CD14-positive monocyte (primary cell): ENCODE data around the gene CD28. TPM values are rescaled to one million over a fixed set of nuclear protein-coding genes. Genes with fewer than 3 reads are reported as not detected.
A peak's percentile ranks its signal among the peaks of the same experiment; 100 is the strongest.

Source experiments
- DNase-seq, 3 donors: peaks; one replicate each; pipeline ENCODE4 v3.0.0-alpha.2; 2011 to 2022
- H2AFZ ChIP-seq: 2 replicates; pipeline ENCODE4 v1.6.0; 2012; ENCODE audit warnings: mild to moderate bottlenecking, low read depth, low read length, inconsistent platforms; ENCODE audit not compliant: insufficient read depth, poor library complexity, severe bottlenecking
- H3K27ac ChIP-seq, 2 donors: 1 replicate in 1 of 2; 2 replicates in 1 of 2; pipeline ENCODE4 v1.5.1; 2012 to 2013; ENCODE audit warnings: low read length in 2 of 2, control low read depth in 1 of 2, inconsistent platforms in 1 of 2, low read depth in 1 of 2, mild to moderate bottlenecking in 1 of 2
- H3K27me3 ChIP-seq, 2 donors: one replicate each; pipeline versions ENCODE4 v1.6.0 to v1.6.1; 2011 to 2013; ENCODE audit warnings: low read length in 2 of 2; ENCODE audit not compliant: control insufficient read depth in 2 of 2, insufficient read depth in 2 of 2
- H3K36me3 ChIP-seq, 2 donors: replicated peaks in 1 of 2; 1 replicate in 1 of 2; 2 replicates in 1 of 2; pipeline versions ENCODE4 v1.5.1 to v1.6.1; 2012 to 2013; ENCODE audit warnings: low read length in 2 of 2, control low read depth in 1 of 2, inconsistent platforms in 1 of 2, mild to moderate bottlenecking in 1 of 2; ENCODE audit not compliant: insufficient read depth in 2 of 2, control insufficient read depth in 1 of 2
- H3K4me1 ChIP-seq, 2 donors: 1 replicate in 1 of 2; 2 replicates in 1 of 2; pipeline versions ENCODE4 v1.5.1 to v1.6.1; 2012 to 2013; ENCODE audit warnings: low read length in 2 of 2, control low read depth in 1 of 2, inconsistent platforms in 1 of 2, mild to moderate bottlenecking in 1 of 2, moderate library complexity in 1 of 2; ENCODE audit not compliant: insufficient read depth in 2 of 2, control insufficient read depth in 1 of 2
- H3K4me2 ChIP-seq: replicated peaks from 2 replicates; pipeline ENCODE3; 2012; ENCODE audit warnings: low read length, moderate library complexity, mild to moderate bottlenecking; ENCODE audit not compliant: poor library complexity, severe bottlenecking; ENCODE audit errors: extremely low read depth
- H3K4me3 ChIP-seq, 3 experiments: fragments of 200-600 bp in 1 of 3; sonication (generic) in 1 of 3; replicated peaks in 1 of 3; 1 replicate in 2 of 3; 2 replicates in 1 of 3; pipeline ENCODE4 v1.5.1; 2011 to 2013; ENCODE audit warnings: low read length in 3 of 3, mild to moderate bottlenecking in 3 of 3, control low read depth in 2 of 3, low read depth in 2 of 3, inconsistent platforms in 1 of 3, moderate library complexity in 1 of 3
- H3K79me2 ChIP-seq: 2 replicates; pipeline ENCODE4 v1.6.0; 2012; ENCODE audit warnings: mild to moderate bottlenecking, control low read depth, inconsistent platforms, low read length, moderate library complexity; ENCODE audit not compliant: insufficient read depth
- H3K9ac ChIP-seq: 2 replicates; pipeline ENCODE4 v1.6.0; 2017; ENCODE audit warnings: low read length, mild to moderate bottlenecking; ENCODE audit not compliant: insufficient read depth, poor library complexity, severe bottlenecking
- H3K9me3 ChIP-seq, 2 donors: replicated peaks in 1 of 2; 1 replicate in 1 of 2; 2 replicates in 1 of 2; pipeline versions ENCODE4 v1.5.1 to v1.6.1; 2012 to 2013; ENCODE audit warnings: low read length in 2 of 2, control low read depth in 1 of 2; ENCODE audit not compliant: control insufficient read depth in 1 of 2, insufficient read depth in 1 of 2
- H4K20me1 ChIP-seq: 2 replicates; pipeline ENCODE4 v1.6.0; 2012; ENCODE audit warnings: mild to moderate bottlenecking, low read length, control low read depth, moderate library complexity; ENCODE audit not compliant: insufficient read depth
- H3K27ac Mint-ChIP-seq, 7 donors: one replicate each; pipeline ENCODE4 v1.8.0; 2020; ENCODE audit warnings: mild to moderate bottlenecking in 7 of 7, mixed read lengths in 7 of 7, moderate library complexity in 6 of 7, inconsistent platforms in 2 of 7
- H3K27me3 Mint-ChIP-seq, 3 donors: one replicate each; pipeline ENCODE4 v1.8.0; 2021 to 2022; ENCODE audit warnings: low read depth in 3 of 3, mild to moderate bottlenecking in 3 of 3, mixed read lengths in 3 of 3, moderate library complexity in 3 of 3, inconsistent platforms in 1 of 3
- H3K36me3 Mint-ChIP-seq, 2 donors: one replicate each; pipeline ENCODE4 v1.8.0; 2020; ENCODE audit warnings: mixed read lengths in 2 of 2, inconsistent platforms in 1 of 2, mild to moderate bottlenecking in 1 of 2
- H3K4me1 Mint-ChIP-seq: one replicate; pipeline ENCODE4 v1.8.0; 2020; ENCODE audit warnings: mild to moderate bottlenecking, mixed read lengths
- H3K4me3 Mint-ChIP-seq, 2 donors: one replicate each; pipeline ENCODE4 v1.8.0; 2020; ENCODE audit warnings: mild to moderate bottlenecking in 2 of 2, mixed read lengths in 2 of 2, moderate library complexity in 1 of 2
- H3K9me3 Mint-ChIP-seq, 7 donors: one replicate each; pipeline ENCODE4 v1.8.0; 2020 to 2022; ENCODE audit warnings: mixed read lengths in 7 of 7, mild to moderate bottlenecking in 6 of 7, moderate library complexity in 6 of 7, inconsistent platforms in 2 of 7
- WGBS: methylation state at CpG from one replicate; pipeline ENCODE4 v1.1.5; 2013; ENCODE audit warnings: missing lambda C conversion rate; ENCODE audit not compliant: insufficient coverage; 5-methylcytosine and 5-hydroxymethylcytosine counted together
- intact Hi-C, 2 donors: fragments of 100-400 bp; cut with micrococcal nuclease; formaldehyde crosslinking; loops; one replicate each; pipeline versions ENCODE4 v1.15.0 to v1.15.1; 2023
- polyA plus RNA-seq, 3 donors: library from polyadenylated mRNA; depleted of rRNA in 1 of 3; unstranded in 2 of 3; stranded (reverse) in 1 of 3; fragments of 300-500 nt in 2 of 3; fragments of >200 nt in 1 of 3; fragmentation: Illumina TruSeq in 2 of 3; gene quantifications; 1 replicate in 2 of 3; 2 replicates in 1 of 3; pipeline ENCODE4 v1.2.3, GENCODE V29; 2012 to 2021
- TF ChIP-seq, protein P1 (sequence below): fragments of 200-600 bp; IDR thresholded peaks from one replicate; pipeline ENCODE4 v1.8.0; 2022; ENCODE audit warnings: antibody characterized with exemption, mild to moderate bottlenecking

The CD28 gene
- polyA plus RNA-seq, 3 donors: 0.09 to 0.21 TPM; not detected in 1

DNA sequence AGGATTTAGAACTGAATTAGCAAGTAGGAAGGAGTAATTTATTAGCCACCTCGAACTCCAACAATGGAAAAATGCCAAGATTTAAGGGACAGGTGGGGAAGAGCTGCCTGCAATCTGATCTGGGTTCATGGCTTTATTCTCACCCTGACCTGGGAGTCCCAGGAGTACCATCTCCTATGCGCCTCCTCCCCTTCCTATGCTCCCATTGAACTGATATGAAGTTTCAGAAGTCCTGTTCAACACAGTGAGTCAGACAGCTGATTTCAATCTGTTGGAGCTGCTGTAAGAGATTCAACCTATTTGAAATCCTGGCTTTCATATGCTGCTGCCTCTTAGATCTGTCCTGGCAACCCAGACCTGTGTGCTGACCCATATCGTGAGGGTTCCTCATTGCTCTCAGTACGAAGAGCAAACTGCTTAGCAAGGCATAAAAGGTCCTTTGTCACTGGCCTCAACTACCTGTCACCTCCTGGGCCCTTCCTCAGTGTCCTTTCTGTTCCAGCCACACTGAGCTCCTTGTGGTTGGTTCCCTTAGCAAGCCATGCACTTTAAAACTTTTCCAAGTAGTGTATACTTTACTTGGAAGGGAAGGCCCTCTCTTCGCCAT, 15.9 kb upstream of the CD28 start:
- no peak overlapping the region for H3K4me3 Mint-ChIP-seq
- Histone ChIP-seq H3K4me2 (no peak overlapping the region), H3K79me2 (no peaks in the 10 kb centered on the region), H3K9me3 (no peaks in the 10 kb centered on the region), H2AFZ (no peak overlapping the region), H3K4me1 (peaks cover 21% of the 10 kb centered on the region in 2 donors), H3K27ac (no peak overlapping the region), H4K20me1 (no peaks in the 10 kb centered on the region), H3K4me3 (no peak overlapping the region), H3K27me3 (no peaks in the 10 kb centered on the region), H3K36me3 (no peaks in the 10 kb centered on the region), H3K9ac (no peak overlapping the region)
- H3K27ac Mint-ChIP-seq: peak overlapping the region in 2 of 7 donors; percentile 30 to 60
- H3K27me3 Mint-ChIP-seq: peaks cover 0 to 2% (median 0%) of the 10 kb centered on the region in 3 donors
- intact Hi-C loops: loop anchor here in 1 of 2 donors (5.0 kb wide), 1 partner anchor 33 kb away; no protein-coding TSS in a partner anchor
- DNase-seq: no peak
- no peaks in the 10 kb centered on the region for H3K36me3 Mint-ChIP-seq
- 90% methylated on average over 4 of the region's 5 CpGs for WGBS
- H3K9me3 Mint-ChIP-seq: no peaks in the 10 kb centered on the region
- TF ChIP-seq, protein P1, sequence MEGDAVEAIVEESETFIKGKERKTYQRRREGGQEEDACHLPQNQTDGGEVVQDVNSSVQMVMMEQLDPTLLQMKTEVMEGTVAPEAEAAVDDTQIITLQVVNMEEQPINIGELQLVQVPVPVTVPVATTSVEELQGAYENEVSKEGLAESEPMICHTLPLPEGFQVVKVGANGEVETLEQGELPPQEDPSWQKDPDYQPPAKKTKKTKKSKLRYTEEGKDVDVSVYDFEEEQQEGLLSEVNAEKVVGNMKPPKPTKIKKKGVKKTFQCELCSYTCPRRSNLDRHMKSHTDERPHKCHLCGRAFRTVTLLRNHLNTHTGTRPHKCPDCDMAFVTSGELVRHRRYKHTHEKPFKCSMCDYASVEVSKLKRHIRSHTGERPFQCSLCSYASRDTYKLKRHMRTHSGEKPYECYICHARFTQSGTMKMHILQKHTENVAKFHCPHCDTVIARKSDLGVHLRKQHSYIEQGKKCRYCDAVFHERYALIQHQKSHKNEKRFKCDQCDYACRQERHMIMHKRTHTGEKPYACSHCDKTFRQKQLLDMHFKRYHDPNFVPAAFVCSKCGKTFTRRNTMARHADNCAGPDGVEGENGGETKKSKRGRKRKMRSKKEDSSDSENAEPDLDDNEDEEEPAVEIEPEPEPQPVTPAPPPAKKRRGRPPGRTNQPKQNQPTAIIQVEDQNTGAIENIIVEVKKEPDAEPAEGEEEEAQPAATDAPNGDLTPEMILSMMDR: no peak
- H3K4me1 Mint-ChIP-seq: peaks cover 31% of the 10 kb centered on the region

DNA sequence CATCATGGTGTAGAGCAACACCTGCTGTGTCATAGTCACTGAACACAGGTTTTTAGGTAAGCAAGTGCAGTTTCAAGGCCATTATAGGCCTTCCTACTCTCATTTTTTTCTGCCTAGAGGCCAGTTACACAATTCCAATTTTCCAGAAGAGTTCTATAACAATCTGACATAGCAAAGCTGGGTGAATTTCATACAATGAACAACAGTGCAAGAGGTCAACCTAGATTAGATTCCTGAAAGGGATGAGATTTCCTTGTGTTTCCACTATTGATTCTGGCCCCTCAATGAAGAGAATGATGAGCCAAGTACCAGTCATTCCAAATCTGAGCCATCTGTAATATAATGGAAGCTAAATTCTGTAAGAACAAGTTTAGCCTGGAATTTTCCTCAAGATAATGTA, 15.3 kb upstream of the CD28 start:
- no peaks in the 10 kb centered on the region for H3K9me3 Mint-ChIP-seq
- peaks cover 31% of the 10 kb centered on the region for H3K4me1 Mint-ChIP-seq
- Histone ChIP-seq H2AFZ (no peak overlapping the region), H3K79me2 (no peaks in the 10 kb centered on the region), H3K4me3 (no peak overlapping the region), H3K9me3 (no peaks in the 10 kb centered on the region), H3K4me1 (peaks cover 21% of the 10 kb centered on the region in 2 donors), H3K4me2 (no peak overlapping the region), H3K27me3 (no peaks in the 10 kb centered on the region), H3K27ac (no peak overlapping the region), H3K9ac (no peak overlapping the region), H4K20me1 (no peaks in the 10 kb centered on the region), H3K36me3 (no peaks in the 10 kb centered on the region)
- intact Hi-C loops: loop anchor here in 1 of 2 donors (5.0 kb wide), 1 partner anchor 34 kb away; no protein-coding TSS in a partner anchor
- H3K4me3 Mint-ChIP-seq: no peak overlapping the region
- H3K27ac Mint-ChIP-seq: no peak overlapping the region
- H3K36me3 Mint-ChIP-seq: no peaks in the 10 kb centered on the region
- H3K27me3 Mint-ChIP-seq: peaks cover 0 to 2% (median 0%) of the 10 kb centered on the region in 3 donors
- DNase-seq: no peak
- TF ChIP-seq, protein P1: no peak
